Measurements from ENCODE around the gene GPHB5.

GRCh38 chr14:63299351-63300110 lies 19.2 kb downstream of the GPHB5 start:
- TF ChIP-seq CTCF (IDR thresholded peaks at IDR 0.05; ENCODE audit: low read depth, low read length, poor library complexity, severe bottlenecking): no peak
- no peak for TF ChIP-seq EZH2phosphoT487 (IDR thresholded peaks at IDR 0.05; ENCODE audit: borderline replicate concordance, low read length)

All from DOHH2 (cell line).